SJCRH30 (cell line): ENCODE data around the gene KIF3A. TPM values are rescaled to one million over a fixed set of nuclear protein-coding genes. Genes with fewer than 3 reads are reported as not detected.

ENCODE experiments used
- DNase-seq, 2 experiments: peaks; one replicate each; pipeline ENCODE4 v3.0.0-alpha.2; 2015 to 2020
- H3K27ac ChIP-seq: fragments of 250-450 bp; sonication (Bioruptor Pico); 2 replicates; pipeline ENCODE4 v1.5.1; 2020; ENCODE audit warnings: mild to moderate bottlenecking, moderate library complexity
- H3K27me3 ChIP-seq: fragments of 250-450 bp; sonication (Bioruptor Pico); 2 replicates; pipeline ENCODE4 v1.5.1; 2020; ENCODE audit warnings: mild to moderate bottlenecking, moderate library complexity
- H3K36me3 ChIP-seq: fragments of 250-450 bp; sonication (Bioruptor Pico); 2 replicates; pipeline ENCODE4 v1.5.1; 2020; ENCODE audit warnings: mild to moderate bottlenecking, moderate library complexity
- H3K4me1 ChIP-seq: fragments of 250-450 bp; sonication (Bioruptor Pico); 2 replicates; pipeline ENCODE4 v1.5.1; 2020; ENCODE audit warnings: mild to moderate bottlenecking, moderate library complexity
- H3K4me3 ChIP-seq: fragments of 250-450 bp; sonication (Bioruptor Pico); 2 replicates; pipeline ENCODE4 v1.5.1; 2020; ENCODE audit warnings: mild to moderate bottlenecking, moderate library complexity
- H3K9me3 ChIP-seq: fragments of 250-450 bp; sonication (Bioruptor Pico); replicated peaks from 2 replicates; pipeline ENCODE4 v1.5.1; 2020; ENCODE audit warnings: mild to moderate bottlenecking, moderate library complexity
- total RNA-seq: library from RNA; depleted of rRNA; stranded (reverse); fragments of >200 nt; shearing (Covaris generic); gene quantifications from 2 replicates; pipeline ENCODE4 v1.2.3, GENCODE V29; 2014

KIF3A gene
- total RNA-seq, 1 experiment from 2014 or later = 8.3 TPM

- H3K4me3 ChIP-seq = no peak overlapping the region
- peaks cover 3% of the 10 kb centered on the region; the same call in 1 of the 2 replicates for H3K4me1 ChIP-seq
- H3K27me3 ChIP-seq = no peaks in the 10 kb centered on the region
- no peaks in the 10 kb centered on the region for H3K36me3 ChIP-seq
- H3K9me3 ChIP-seq = no peaks in the 10 kb centered on the region
- no peak overlapping the region for H3K27ac ChIP-seq
- DNase-seq = no peak
Measured at GRCh38 chr5:132764671-132765238, 27.4 kb upstream of the KIF3A start.

- no peak for DNase-seq
- Histone ChIP-seq H3K36me3 (no peaks in the 10 kb centered on the region), H3K9me3 (no peaks in the 10 kb centered on the region), H3K27me3 (no peaks in the 10 kb centered on the region), H3K4me3 (no peak overlapping the region), H3K4me1 (peaks cover 3% of the 10 kb centered on the region; the same call in 1 of the 2 replicates), H3K27ac (no peak overlapping the region)
Measured at GRCh38 chr5:132764051-132764450, 26.7 kb upstream of the KIF3A start.

- H3K36me3 ChIP-seq = no peaks in the 10 kb centered on the region
Measured at GRCh38 chr5:132763181-132764036, 26.1 kb upstream of the KIF3A start.

GRCh38 chr5:132762246-132763000 is 25.1 kb upstream of the KIF3A start:
- Histone ChIP-seq H3K27me3 (no peaks in the 10 kb centered on the region), H3K4me3 (no peak overlapping the region), H3K4me1 (peaks cover under 1% of the 10 kb centered on the region; the same call in 1 of the 2 replicates), H3K36me3 (no peaks in the 10 kb centered on the region), H3K9me3 (no peaks in the 10 kb centered on the region), H3K27ac (no peak overlapping the region)
- no peak for DNase-seq

More at GRCh38 chr5:132763181-132764036, 26.1 kb upstream of the KIF3A start:
- Histone ChIP-seq H3K4me1 (peaks cover 3% of the 10 kb centered on the region; the same call in 1 of the 2 replicates), H3K4me3 (no peak overlapping the region), H3K27me3 (no peaks in the 10 kb centered on the region), H3K27ac (no peak overlapping the region), H3K9me3 (no peaks in the 10 kb centered on the region)
- DNase-seq = no peak

GRCh38 chr5:132761321-132762240 is 24.2 kb upstream of the KIF3A start:
- H3K4me1 ChIP-seq = no peaks in the 10 kb centered on the region
- no peaks in the 10 kb centered on the region for H3K9me3 ChIP-seq
- H3K27me3 ChIP-seq = no peaks in the 10 kb centered on the region
- no peak for DNase-seq
- H3K36me3 ChIP-seq = no peaks in the 10 kb centered on the region
- no peak overlapping the region for H3K4me3 ChIP-seq
- H3K27ac ChIP-seq = no peak overlapping the region

- Histone ChIP-seq H3K27ac (no peak overlapping the region), H3K9me3 (no peaks in the 10 kb centered on the region), H3K27me3 (no peaks in the 10 kb centered on the region), H3K36me3 (no peaks in the 10 kb centered on the region), H3K4me3 (no peak overlapping the region), H3K4me1 (no peaks in the 10 kb centered on the region)
- DNase-seq = no peak
Measured at GRCh38 chr5:132760601-132761317, 23.4 kb upstream of the KIF3A start.

GRCh38 chr5:132760049-132760420 is 22.7 kb upstream of the KIF3A start:
- no peaks in the 10 kb centered on the region for H3K9me3 ChIP-seq
- DNase-seq = no peak
- no peaks in the 10 kb centered on the region for H3K36me3 ChIP-seq
- no peaks in the 10 kb centered on the region for H3K27me3 ChIP-seq
- no peak overlapping the region for H3K4me3 ChIP-seq
- H3K4me1 ChIP-seq = no peaks in the 10 kb centered on the region
- H3K27ac ChIP-seq = no peak overlapping the region

GRCh38 chr5:132759114-132760048 is 22.0 kb upstream of the KIF3A start:
- Histone ChIP-seq H3K9me3 (no peaks in the 10 kb centered on the region), H3K36me3 (no peaks in the 10 kb centered on the region), H3K27me3 (no peaks in the 10 kb centered on the region), H3K4me3 (no peak overlapping the region), H3K4me1 (no peaks in the 10 kb centered on the region), H3K27ac (no peak overlapping the region)
- DNase-seq = no peak

- Histone ChIP-seq H3K9me3 (no peaks in the 10 kb centered on the region), H3K4me3 (no peak overlapping the region), H3K27ac (no peak overlapping the region), H3K27me3 (no peaks in the 10 kb centered on the region), H3K36me3 (no peaks in the 10 kb centered on the region), H3K4me1 (no peaks in the 10 kb centered on the region)
- DNase-seq = no peak
Measured at GRCh38 chr5:132758451-132758850, 21.1 kb upstream of the KIF3A start.

GRCh38 chr5:132756542-132756941 is 19.2 kb upstream of the KIF3A start:
- Histone ChIP-seq H3K4me1 (no peaks in the 10 kb centered on the region), H3K27ac (no peak overlapping the region), H3K36me3 (no peaks in the 10 kb centered on the region), H3K9me3 (no peaks in the 10 kb centered on the region), H3K4me3 (no peak overlapping the region), H3K27me3 (no peaks in the 10 kb centered on the region)
- DNase-seq = no peak

- Histone ChIP-seq H3K4me1 (no peaks in the 10 kb centered on the region), H3K27ac (no peak overlapping the region), H3K27me3 (no peaks in the 10 kb centered on the region), H3K4me3 (no peak overlapping the region), H3K36me3 (no peaks in the 10 kb centered on the region), H3K9me3 (no peaks in the 10 kb centered on the region)
- no peak for DNase-seq
Measured at GRCh38 chr5:132754947-132755346, 17.6 kb upstream of the KIF3A start.

- Histone ChIP-seq H3K27me3 (no peaks in the 10 kb centered on the region), H3K9me3 (no peaks in the 10 kb centered on the region), H3K27ac (no peak overlapping the region), H3K36me3 (no peaks in the 10 kb centered on the region), H3K4me3 (no peak overlapping the region), H3K4me1 (no peaks in the 10 kb centered on the region)
- no peak for DNase-seq
Measured at GRCh38 chr5:132754111-132754510, 16.8 kb upstream of the KIF3A start.
